Hepatocyte (in vitro differentiated cells): ENCODE data around the gene ADAMTS13. TPM values are rescaled to one million over a fixed set of nuclear protein-coding genes. Genes with fewer than 3 reads are reported as not detected.

Experiments
- DNase-seq: peaks from one replicate; pipeline ENCODE4 v3.0.0-alpha.2; 2016; ENCODE audit warnings: low spot score
- H2AFZ ChIP-seq: fragments of 200-600 bp; sonication (generic); 2 replicates; pipeline ENCODE4 v1.6.0; 2016; ENCODE audit warnings: antibody characterized with exemption, mild to moderate bottlenecking
- H3K27ac ChIP-seq: fragments of 200-600 bp; sonication (generic); 2 replicates; pipeline ENCODE4 v1.5.1; 2016; ENCODE audit warnings: mild to moderate bottlenecking
- H3K27me3 ChIP-seq: fragments of 200-600 bp; sonication (generic); 2 replicates; pipeline ENCODE4 v1.6.1; 2016
- H3K36me3 ChIP-seq: fragments of 200-600 bp; sonication (generic); replicated peaks from 2 replicates; pipeline ENCODE4 v1.5.1; 2016; ENCODE audit warnings: low read depth; ENCODE audit not compliant: insufficient read depth
- H3K4me1 ChIP-seq: fragments of 200-600 bp; sonication (generic); 2 replicates; pipeline ENCODE4 v1.5.1; 2016; ENCODE audit warnings: mild to moderate bottlenecking, moderate library complexity; ENCODE audit not compliant: insufficient read depth
- H3K4me2 ChIP-seq: fragments of 200-600 bp; sonication (generic); 2 replicates; pipeline ENCODE4 v1.6.0; 2016
- H3K4me3 ChIP-seq: fragments of 200-600 bp; sonication (generic); 2 replicates; pipeline ENCODE4 v1.5.1; 2016; ENCODE audit warnings: mild to moderate bottlenecking
- H3K79me2 ChIP-seq: fragments of 200-600 bp; sonication (generic); 2 replicates; pipeline ENCODE4 v1.6.0; 2017; ENCODE audit warnings: mild to moderate bottlenecking
- H3K9me2 ChIP-seq: fragments of 200-600 bp; sonication (generic); replicated peaks from 2 replicates; pipeline ENCODE4 v1.6.0; 2017; ENCODE audit warnings: mild to moderate bottlenecking; ENCODE audit not compliant: insufficient read depth
- H3K9me3 ChIP-seq: fragments of 200-600 bp; sonication (generic); 2 replicates; pipeline ENCODE4 v1.5.1; 2016; ENCODE audit warnings: low read depth, mild to moderate bottlenecking
- H4K20me1 ChIP-seq: fragments of 200-600 bp; sonication (generic); 2 replicates; pipeline ENCODE4 v1.6.0; 2016; ENCODE audit warnings: mild to moderate bottlenecking; ENCODE audit not compliant: insufficient read depth, poor library complexity, severe bottlenecking
- CTCF ChIP-seq: fragments of 200-600 bp; sonication (generic); IDR thresholded peaks from 2 replicates; pipeline ENCODE4 v1.5.1; 2016; ENCODE audit warnings: antibody characterized with exemption, mild to moderate bottlenecking; ENCODE audit not compliant: poor library complexity
- EZH2 ChIP-seq: fragments of 200-600 bp; sonication (generic); IDR thresholded peaks from 2 replicates; pipeline ENCODE4 v1.6.1; 2016; ENCODE audit warnings: antibody characterized with exemption, mild to moderate bottlenecking, borderline replicate concordance
- EZH2phosphoT487 ChIP-seq: fragments of 200-600 bp; sonication (generic); IDR thresholded peaks from one replicate; pipeline ENCODE4 v1.6.1; 2018; ENCODE audit warnings: antibody characterized with exemption, mild to moderate bottlenecking, low read depth, moderate library complexity; ENCODE audit not compliant: unreplicated experiment, severe bottlenecking
- WGBS: methylation state at CpG from one replicate; pipeline ENCODE4 v1.1.6; 2016; ENCODE audit warnings: low lambda C conversion rate; ENCODE audit errors: missing lambda C conversion rate; 5-methylcytosine and 5-hydroxymethylcytosine counted together
- polyA plus RNA-seq: library from polyadenylated mRNA; unstranded; fragments of >200 nt; fragmentation: Nextera tagmentation; extraction: Ambion mirVana; gene quantifications from 2 replicates; pipeline ENCODE4 v1.2.1, GENCODE V29; 2016
- total RNA-seq: library from RNA; depleted of rRNA; stranded (reverse); fragments of >200 nt; gene quantifications from 2 replicates; pipeline ENCODE4 v1.2.3, GENCODE V29; 2014

The ADAMTS13 gene
- total and polyA plus RNA-seq, 2 experiments from 2014 or later, result 6.5 to 6.8 TPM

GRCh38 chr9:133490865-133491655, 68.9 kb downstream of the ADAMTS13 start:
- TF ChIP-seq EZH2, result no peak
- TF ChIP-seq EZH2phosphoT487, result no peak
- TF ChIP-seq CTCF, result no peak
- H3K36me3 ChIP-seq, result no peaks in the 10 kb centered on the region
- H3K27me3 ChIP-seq, result no peaks in the 10 kb centered on the region
- no peak overlapping the region for H3K4me2 ChIP-seq
- H4K20me1 ChIP-seq, result no peaks in the 10 kb centered on the region
- no peaks in the 10 kb centered on the region for H3K9me2 ChIP-seq
- no peak for DNase-seq
- no peak overlapping the region for H3K4me3 ChIP-seq
- peaks cover 5% of the 10 kb centered on the region for H3K4me1 ChIP-seq
- H3K9me3 ChIP-seq, result no peaks in the 10 kb centered on the region
- no peak overlapping the region for H2AFZ ChIP-seq
- no peaks in the 10 kb centered on the region for H3K79me2 ChIP-seq
- H3K27ac ChIP-seq, result no peak overlapping the region
- WGBS, result 92% methylated on average over 11 of the region's 12 CpGs

GRCh38 chr9:133491656-133491925, 69.4 kb downstream of the ADAMTS13 start:
- Histone ChIP-seq H3K36me3 (no peaks in the 10 kb centered on the region), H3K27me3 (no peaks in the 10 kb centered on the region), H3K79me2 (no peaks in the 10 kb centered on the region), H3K4me1 (peaks cover 5% of the 10 kb centered on the region), H2AFZ (no peak overlapping the region), H4K20me1 (no peaks in the 10 kb centered on the region), H3K27ac (no peak overlapping the region), H3K9me3 (no peaks in the 10 kb centered on the region), H3K9me2 (no peaks in the 10 kb centered on the region), H3K4me2 (no peak overlapping the region), H3K4me3 (no peak overlapping the region)
- DNase-seq, result no peak
- WGBS, result 94% methylated on average over 8 of the region's 8 CpGs
- TF ChIP-seq EZH2 (no peak), EZH2phosphoT487 (no peak), CTCF (no peak)

- no peaks in the 10 kb centered on the region for H3K79me2 ChIP-seq
- no peaks in the 10 kb centered on the region for H4K20me1 ChIP-seq
- peaks cover 5% of the 10 kb centered on the region for H3K4me1 ChIP-seq
- DNase-seq, result no peak
- H3K9me2 ChIP-seq, result no peaks in the 10 kb centered on the region
- no peak for TF ChIP-seq CTCF
- TF ChIP-seq EZH2, result no peak
- TF ChIP-seq EZH2phosphoT487, result no peak
- no peaks in the 10 kb centered on the region for H3K27me3 ChIP-seq
- WGBS, result 83% methylated on average over 31 of the region's 33 CpGs
- no peaks in the 10 kb centered on the region for H3K36me3 ChIP-seq
- H3K27ac ChIP-seq, result no peak overlapping the region
- H3K9me3 ChIP-seq, result no peaks in the 10 kb centered on the region
- H3K4me3 ChIP-seq, result no peak overlapping the region
- no peak overlapping the region for H2AFZ ChIP-seq
- H3K4me2 ChIP-seq, result no peak overlapping the region
Measured at GRCh38 chr9:133492061-133493021, 70.2 kb downstream of the ADAMTS13 start.
